Cerebellar nuclear complex (tissue), 1 donor: ENCODE measurements around the gene TFDP1.

Experiments
- DNase-seq, 2 experiments: peaks; one replicate each; lab custom pipeline; 2025; lab: John Stamatoyannopoulos, UW

The TFDP1 gene

GRCh38 chr13:113651511-113652403 is 67.2 kb downstream of the TFDP1 start:
- no peak for DNase-seq

GRCh38 chr13:113652404-113653263 is 68.1 kb downstream of the TFDP1 start:
- DNase-seq = no peak

GRCh38 chr13:113653264-113654174 is 69.0 kb downstream of the TFDP1 start:
- no peak for DNase-seq

GRCh38 chr13:113654175-113654560 is 69.6 kb downstream of the TFDP1 start:
- DNase-seq = no peak

GRCh38 chr13:113654591-113655345 is 70.2 kb downstream of the TFDP1 start:
- DNase-seq = no peak

- DNase-seq = no peak
These were observed 70.9 kb downstream of the TFDP1 start for GRCh38 chr13:113655346-113656002.

GRCh38 chr13:113656003-113656588 is 71.5 kb downstream of the TFDP1 start:
- no peak for DNase-seq

- DNase-seq = no peak
These were observed 72.5 kb downstream of the TFDP1 start for GRCh38 chr13:113656831-113657671.

GRCh38 chr13:113657851-113658741 is 73.5 kb downstream of the TFDP1 start, which contains the start of gene ATP4B:
Gene ATP4B, minus strand, starts transcription at chr13:113658198. Its CDS starts 54 bp downstream, at chr13:113658144.
- DNase-seq = no peak

GRCh38 chr13:113658836-113659235 is 74.3 kb downstream of the TFDP1 start:
- DNase-seq = no peak

GRCh38 chr13:113659337-113659736 is 74.8 kb downstream of the TFDP1 start:
- no peak for DNase-seq

GRCh38 chr13:113660066-113660465 is 75.5 kb downstream of the TFDP1 start:
- DNase-seq = no peak

- no peak for DNase-seq
These were observed 77.0 kb downstream of the TFDP1 start for GRCh38 chr13:113661509-113661908.

GRCh38 chr13:113663934-113664333 is 79.4 kb downstream of the TFDP1 start:
- DNase-seq = no peak

GRCh38 chr13:113664751-113665596 is 80.4 kb downstream of the TFDP1 start:
- DNase-seq = no peak

GRCh38 chr13:113665597-113666328 is 81.2 kb downstream of the TFDP1 start:
- no peak for DNase-seq

GRCh38 chr13:113666329-113666670 is 81.7 kb downstream of the TFDP1 start:
- DNase-seq = no peak
